Measurements from ENCODE around the gene LRP5.

GRCh38 chr11:68282141-68282860 is 30.1 kb upstream of the LRP5 start:
- TF ChIP-seq EZH2 (IDR thresholded peaks at IDR 0.05; ENCODE audit: borderline replicate concordance, low read depth, low read length, poor library complexity, severe bottlenecking), result no peak
- TF ChIP-seq, protein P1, sequence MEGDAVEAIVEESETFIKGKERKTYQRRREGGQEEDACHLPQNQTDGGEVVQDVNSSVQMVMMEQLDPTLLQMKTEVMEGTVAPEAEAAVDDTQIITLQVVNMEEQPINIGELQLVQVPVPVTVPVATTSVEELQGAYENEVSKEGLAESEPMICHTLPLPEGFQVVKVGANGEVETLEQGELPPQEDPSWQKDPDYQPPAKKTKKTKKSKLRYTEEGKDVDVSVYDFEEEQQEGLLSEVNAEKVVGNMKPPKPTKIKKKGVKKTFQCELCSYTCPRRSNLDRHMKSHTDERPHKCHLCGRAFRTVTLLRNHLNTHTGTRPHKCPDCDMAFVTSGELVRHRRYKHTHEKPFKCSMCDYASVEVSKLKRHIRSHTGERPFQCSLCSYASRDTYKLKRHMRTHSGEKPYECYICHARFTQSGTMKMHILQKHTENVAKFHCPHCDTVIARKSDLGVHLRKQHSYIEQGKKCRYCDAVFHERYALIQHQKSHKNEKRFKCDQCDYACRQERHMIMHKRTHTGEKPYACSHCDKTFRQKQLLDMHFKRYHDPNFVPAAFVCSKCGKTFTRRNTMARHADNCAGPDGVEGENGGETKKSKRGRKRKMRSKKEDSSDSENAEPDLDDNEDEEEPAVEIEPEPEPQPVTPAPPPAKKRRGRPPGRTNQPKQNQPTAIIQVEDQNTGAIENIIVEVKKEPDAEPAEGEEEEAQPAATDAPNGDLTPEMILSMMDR (conservative IDR thresholded peaks at IDR 0.05; ENCODE audit: low read depth, low read length), result no peak
